ENCODE measurements around the gene DHX36. TPM values are rescaled to one million over a fixed set of nuclear protein-coding genes. Genes with fewer than 3 reads are reported as not detected.

DHX36 gene
- total RNA-seq, 2 donors from 2014 or later = 40.7 to 51.8 TPM

GRCh38 chr3:154307363-154307762, 16.9 kb downstream of the DHX36 start:
- no peak for DNase-seq
- H3K36me3 ChIP-seq = no peaks in the 10 kb centered on the region
- no peak for TF ChIP-seq CTCF (IDR thresholded peaks at IDR 0.05)
- H3K9ac ChIP-seq (ENCODE audit: low read depth in 2 of 2, low read length in 2 of 2) = no peak overlapping the region
- no peak overlapping the region for H3K27ac ChIP-seq
- intact Hi-C loops (cut with DNase I) = no loop called here
- H3K27me3 ChIP-seq = no peaks in the 10 kb centered on the region
- H3K4me1 ChIP-seq = no peaks in the 10 kb centered on the region
- no peak overlapping the region for H3K4me3 ChIP-seq
- no peaks in the 10 kb centered on the region for H3K9me3 ChIP-seq

DNA sequence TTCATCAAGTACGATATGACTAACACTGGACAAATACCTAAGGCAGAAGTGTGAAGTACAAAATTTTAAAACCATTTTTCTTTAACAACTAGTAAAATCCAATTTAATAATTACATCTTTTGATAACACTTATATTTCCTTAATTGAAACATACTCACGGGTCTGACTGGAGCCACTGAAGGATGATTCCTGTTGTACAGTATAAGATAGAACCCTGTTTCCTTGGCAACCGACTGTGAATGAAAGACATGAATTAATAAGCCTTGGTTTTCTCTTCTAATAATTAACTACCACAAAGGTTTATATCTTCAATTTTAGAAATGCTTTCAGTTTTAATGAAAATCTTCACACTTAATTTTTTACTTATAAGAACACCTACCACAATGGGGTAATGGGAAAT, 19.4 kb downstream of the DHX36 start:
- DNase-seq = no peak
- Histone ChIP-seq H3K9ac (ENCODE audit: low read depth in 2 of 2, low read length in 2 of 2) (no peak overlapping the region), H3K4me1 (no peaks in the 10 kb centered on the region), H3K27ac (no peak overlapping the region), H3K4me3 (no peak overlapping the region), H3K9me3 (no peaks in the 10 kb centered on the region), H3K36me3 (no peaks in the 10 kb centered on the region), H3K27me3 (no peaks in the 10 kb centered on the region)
- no peak for TF ChIP-seq CTCF (IDR thresholded peaks at IDR 0.05)
- intact Hi-C loops (cut with DNase I) = no loop called here

GRCh38 chr3:154304116-154304786, 20.0 kb downstream of the DHX36 start:
- Histone ChIP-seq H3K4me3 (no peak overlapping the region), H3K4me1 (no peaks in the 10 kb centered on the region), H3K9me3 (no peaks in the 10 kb centered on the region), H3K27me3 (no peaks in the 10 kb centered on the region), H3K9ac (ENCODE audit: low read depth in 2 of 2, low read length in 2 of 2) (no peak overlapping the region), H3K27ac (no peak overlapping the region), H3K36me3 (no peaks in the 10 kb centered on the region)
- TF ChIP-seq CTCF (IDR thresholded peaks at IDR 0.05) = no peak
- intact Hi-C loops (cut with DNase I) = no loop called here
- no peak for DNase-seq

DNA sequence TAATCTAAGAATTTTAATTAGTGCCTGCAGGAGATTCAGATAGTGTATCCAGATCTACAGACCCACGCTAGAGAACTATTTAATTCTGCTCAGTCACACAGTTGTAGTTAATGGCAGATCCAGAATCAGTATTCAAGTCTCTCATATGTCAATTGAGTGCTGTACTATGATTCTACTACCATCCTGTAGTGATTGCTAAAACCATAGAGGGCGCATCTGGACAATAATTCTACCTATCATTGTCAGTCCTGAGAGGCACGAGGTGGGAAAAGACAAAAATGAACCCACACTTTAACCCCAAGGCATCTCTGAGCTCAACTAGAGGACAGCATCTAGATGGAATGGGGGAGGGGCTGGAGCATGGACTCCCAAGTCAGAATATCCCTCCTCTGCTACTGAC, 22.7 kb downstream of the DHX36 start:
- Histone ChIP-seq H3K9ac (ENCODE audit: low read depth in 2 of 2, low read length in 2 of 2) (no peak overlapping the region), H3K36me3 (no peaks in the 10 kb centered on the region), H3K27ac (no peak overlapping the region), H3K9me3 (no peaks in the 10 kb centered on the region), H3K4me1 (no peaks in the 10 kb centered on the region), H3K27me3 (no peaks in the 10 kb centered on the region), H3K4me3 (no peak overlapping the region)
- DNase-seq = no peak
- intact Hi-C loops (cut with DNase I) = no loop called here
- TF ChIP-seq CTCF (IDR thresholded peaks at IDR 0.05) = no peak

- no peak for TF ChIP-seq CTCF (IDR thresholded peaks at IDR 0.05)
- Histone ChIP-seq H3K9ac (ENCODE audit: low read depth in 2 of 2, low read length in 2 of 2) (no peak overlapping the region), H3K4me3 (no peak overlapping the region), H3K9me3 (no peaks in the 10 kb centered on the region), H3K4me1 (no peaks in the 10 kb centered on the region), H3K27ac (no peak overlapping the region), H3K27me3 (no peaks in the 10 kb centered on the region), H3K36me3 (no peaks in the 10 kb centered on the region)
- DNase-seq = no peak
- intact Hi-C loops (cut with DNase I) = no loop called here
Measured at GRCh38 chr3:154294016-154294415, 30.3 kb downstream of the DHX36 start.

Data from colonic mucosa (tissue), 4 donors.